Astrocyte (in vitro differentiated cells and primary cell): Measurements from ENCODE around the gene ZNF718. TPM values are rescaled to one million over a fixed set of nuclear protein-coding genes. Genes with fewer than 3 reads are reported as not detected.

Experiments
- DNase-seq: peaks from one replicate; pipeline ENCODE4 v3.0.0-alpha.2; 2010; ENCODE audit warnings: low read depth
- FAIRE-seq: peaks from 2 replicates; lab custom pipeline; 2011; peaks lifted over from hg19 to GRCh38; lab: Jason Lieb, UNC
- H2AFZ ChIP-seq: 2 replicates; pipeline ENCODE4 v1.6.0; 2012; ENCODE audit warnings: low read depth, low read length, inconsistent platforms
- H3K27ac ChIP-seq: 2 replicates; pipeline ENCODE4 v1.5.1; 2011; ENCODE audit warnings: low read depth, low read length, inconsistent platforms
- H3K27me3 ChIP-seq: 2 replicates; pipeline ENCODE4 v1.6.0; 2011; ENCODE audit warnings: low read length, inconsistent platforms; ENCODE audit not compliant: insufficient read depth
- H3K36me3 ChIP-seq: 2 replicates; pipeline ENCODE4 v1.5.1; 2011; ENCODE audit warnings: low read length, inconsistent platforms; ENCODE audit not compliant: insufficient read depth
- H3K4me1 ChIP-seq: 2 replicates; pipeline ENCODE4 v1.5.1; 2011; ENCODE audit warnings: low read length, inconsistent platforms; ENCODE audit not compliant: insufficient read depth
- H3K4me2 ChIP-seq: 2 replicates; pipeline ENCODE4 v1.6.0; 2012; ENCODE audit warnings: low read length, inconsistent platforms
- H3K4me3 ChIP-seq: 2 replicates; pipeline ENCODE4 v1.5.1; 2011; ENCODE audit warnings: low read depth, mild to moderate bottlenecking, low read length, inconsistent platforms; ENCODE audit not compliant: insufficient read depth
- H3K79me2 ChIP-seq: 2 replicates; pipeline ENCODE4 v1.6.0; 2012; ENCODE audit warnings: mild to moderate bottlenecking, low read length, inconsistent platforms; ENCODE audit not compliant: insufficient read depth
- H3K9ac ChIP-seq: 2 replicates; pipeline ENCODE4 v1.6.0; 2012; ENCODE audit warnings: mild to moderate bottlenecking, low read length, inconsistent platforms
- H3K9me3 ChIP-seq: 2 replicates; pipeline ENCODE4 v1.5.1; 2012; ENCODE audit warnings: low read depth, mild to moderate bottlenecking, low read length, inconsistent platforms; ENCODE audit not compliant: insufficient read depth
- H4K20me1 ChIP-seq: 2 replicates; pipeline ENCODE4 v1.6.0; 2012; ENCODE audit warnings: low read length, inconsistent platforms; ENCODE audit not compliant: insufficient read depth
- H3K27ac Mint-ChIP-seq: one replicate; pipeline ENCODE4 v1.8.0; 2021; ENCODE audit warnings: mild to moderate bottlenecking, mixed read lengths; ENCODE audit not compliant: unreplicated experiment
- H3K27me3 Mint-ChIP-seq: one replicate; pipeline ENCODE4 v1.8.0; 2021; ENCODE audit warnings: low read depth, mixed read lengths; ENCODE audit not compliant: unreplicated experiment
- H3K36me3 Mint-ChIP-seq: one replicate; pipeline ENCODE4 v1.8.0; 2021; ENCODE audit warnings: low read depth, mixed read lengths; ENCODE audit not compliant: unreplicated experiment
- H3K4me1 Mint-ChIP-seq: one replicate; pipeline ENCODE4 v1.8.0; 2021; ENCODE audit warnings: low read depth, mixed read lengths; ENCODE audit not compliant: unreplicated experiment
- H3K4me3 Mint-ChIP-seq: one replicate; pipeline ENCODE4 v1.8.0; 2021; ENCODE audit warnings: mild to moderate bottlenecking, moderate library complexity, mixed read lengths; ENCODE audit not compliant: unreplicated experiment
- H3K9me3 Mint-ChIP-seq: one replicate; pipeline ENCODE4 v1.8.0; 2021; ENCODE audit warnings: mild to moderate bottlenecking, mixed read lengths; ENCODE audit not compliant: unreplicated experiment
- CTCF ChIP-seq: IDR thresholded peaks from 2 replicates; pipeline ENCODE4 v1.5.1; 2011; ENCODE audit warnings: low read depth, mild to moderate bottlenecking, inconsistent platforms, low read length, moderate library complexity; ENCODE audit not compliant: insufficient read depth
- EZH2 ChIP-seq: IDR thresholded peaks from 2 replicates; pipeline ENCODE4 v1.6.1; 2012; ENCODE audit warnings: mild to moderate bottlenecking, low read length, inconsistent platforms; ENCODE audit not compliant: insufficient read depth
- total RNA-seq: library from RNA; stranded (reverse); gene quantifications from 2 replicates; pipeline ENCODE4 v1.2.1, GENCODE V29; 2021

The ZNF718 gene
- total RNA-seq, 1 donor from 2014 or later: 7.7 TPM

GRCh38 chr4:113732-114131 is 10.6 kb upstream of the ZNF718 start:
- H3K9ac ChIP-seq: no peak overlapping the region
- Mint-ChIP-seq H3K27ac (no peak overlapping the region), H3K4me1 (no peaks in the 10 kb centered on the region), H3K9me3 (peaks cover 34% of the 10 kb centered on the region), H3K36me3 (peaks cover 1% of the 10 kb centered on the region), H3K4me3 (no peak overlapping the region), H3K27me3 (peaks cover 25% of the 10 kb centered on the region)
- H4K20me1 ChIP-seq: no peaks in the 10 kb centered on the region
- no peak overlapping the region for H2AFZ ChIP-seq
- H3K4me3 ChIP-seq: no peak overlapping the region
- no peaks in the 10 kb centered on the region for H3K36me3 ChIP-seq
- FAIRE-seq (no peak), DNase-seq (no peak)
- H3K4me2 ChIP-seq: no peak overlapping the region
- peaks cover 12% of the 10 kb centered on the region for H3K9me3 ChIP-seq
- no peak for TF ChIP-seq EZH2
- TF ChIP-seq CTCF: no peak
- no peaks in the 10 kb centered on the region for H3K4me1 ChIP-seq
- H3K79me2 ChIP-seq: no peaks in the 10 kb centered on the region
- peaks cover 7% of the 10 kb centered on the region for H3K27me3 ChIP-seq
- no peak overlapping the region for H3K27ac ChIP-seq

GRCh38 chr4:114149-114548 is 10.2 kb upstream of the ZNF718 start:
- TF ChIP-seq CTCF: no peak
- TF ChIP-seq EZH2: no peak
- peaks cover 21% of the 10 kb centered on the region for H3K27me3 Mint-ChIP-seq
- Histone ChIP-seq H3K4me2 (no peak overlapping the region), H3K27ac (no peak overlapping the region), H3K4me1 (no peaks in the 10 kb centered on the region), H3K27me3 (peaks cover 2% of the 10 kb centered on the region), H3K79me2 (no peaks in the 10 kb centered on the region), H3K9me3 (peaks cover 9% of the 10 kb centered on the region), H3K4me3 (no peak overlapping the region), H3K9ac (no peak overlapping the region), H4K20me1 (no peaks in the 10 kb centered on the region), H2AFZ (no peak overlapping the region), H3K36me3 (no peaks in the 10 kb centered on the region)
- no peak overlapping the region for H3K4me3 Mint-ChIP-seq
- DNase-seq: no peak
- H3K4me1 Mint-ChIP-seq: no peaks in the 10 kb centered on the region
- H3K9me3 Mint-ChIP-seq: peaks cover 29% of the 10 kb centered on the region
- H3K27ac Mint-ChIP-seq: no peak overlapping the region
- FAIRE-seq: no peak
- H3K36me3 Mint-ChIP-seq: no peaks in the 10 kb centered on the region

- peaks cover 2% of the 10 kb centered on the region for H3K27me3 Mint-ChIP-seq
- no peak overlapping the region for H3K4me3 Mint-ChIP-seq
- H3K4me3 ChIP-seq: no peak overlapping the region
Measured at GRCh38 chr4:116499-116898, 7.8 kb upstream of the ZNF718 start.

More at GRCh38 chr4:116499-116898, 7.8 kb upstream of the ZNF718 start:
- no peaks in the 10 kb centered on the region for H3K36me3 ChIP-seq
- H3K9me3 Mint-ChIP-seq: peaks cover 16% of the 10 kb centered on the region
- H3K4me2 ChIP-seq: no peak overlapping the region
- H3K4me1 ChIP-seq: no peaks in the 10 kb centered on the region
- H3K27ac Mint-ChIP-seq: no peak overlapping the region
- H3K27ac ChIP-seq: no peak overlapping the region
- no peak overlapping the region for H2AFZ ChIP-seq
- no peaks in the 10 kb centered on the region for H3K36me3 Mint-ChIP-seq
- FAIRE-seq: no peak
- no peaks in the 10 kb centered on the region for H4K20me1 ChIP-seq
- H3K9me3 ChIP-seq: no peaks in the 10 kb centered on the region
- no peak overlapping the region for H3K9ac ChIP-seq
- no peaks in the 10 kb centered on the region for H3K79me2 ChIP-seq
- no peaks in the 10 kb centered on the region for H3K27me3 ChIP-seq
- no peaks in the 10 kb centered on the region for H3K4me1 Mint-ChIP-seq
- TF ChIP-seq CTCF: no peak
- TF ChIP-seq EZH2: no peak
- no peak for DNase-seq
